ENCODE results near the gene RTF2. TPM values are rescaled to one million over a fixed set of nuclear protein-coding genes. Genes with fewer than 3 reads are reported as not detected.

RTF2 gene
- total and polyA plus RNA-seq, 2 experiments from 2014 or later, result 28.2 to 53.7 TPM

GRCh38 chr20:56428410-56428809 lies 40.0 kb upstream of the RTF2 start:
- Mint-ChIP-seq H3K27me3 (ENCODE audit: insufficient read depth, low read depth, poor library complexity) (peaks cover 25% of the 10 kb centered on the region), H3K9me3 (no peaks in the 10 kb centered on the region; the same call in 2 of the 3 replicates), H3K36me3 (ENCODE audit: low read depth) (no peaks in the 10 kb centered on the region; the same call in 2 of the 3 replicates), H3K27ac (no peak overlapping the region), H3K4me1 (no peaks in the 10 kb centered on the region; the same call in 2 of the 3 replicates), H3K4me3 (no peak overlapping the region)
- H3K27me3 ChIP-seq (ENCODE audit: insufficient read depth), result 0 out of 2 replicates have a peak, but pooled peaks cover 12% of the 10 kb centered on the region
- H3K79me2 ChIP-seq (replicated peaks; ENCODE audit: insufficient read depth), result no peaks in the 10 kb centered on the region
- ATAC-seq (no peak), DNase-seq (ENCODE audit: low spot score) (no peak)
- H3F3A ChIP-seq (replicated peaks; ENCODE audit: low read depth), result no peaks in the 10 kb centered on the region
- H3K27ac ChIP-seq (ENCODE audit: low read depth), result no peak overlapping the region
- TF ChIP-seq ZNF114 (CRISPR knock-in tag; IDR thresholded peaks at IDR 0.05) (no peak), POLR2AphosphoS5 (IDR thresholded peaks at IDR 0.05; ENCODE audit: low read depth) (no peak), EZH2phosphoT487 (IDR thresholded peaks at IDR 0.05; ENCODE audit: unreplicated experiment) (no peak), CTCF (conservative IDR thresholded peaks at IDR 0.05; ENCODE audit: low read depth in 2 of 2) (no peak), NANOG (IDR thresholded peaks at IDR 0.05; ENCODE audit: borderline replicate concordance) (no peak), STAT1 (IDR thresholded peaks at IDR 0.05; ENCODE audit: unreplicated experiment) (no peak), EZH2 (IDR thresholded peaks at IDR 0.05; ENCODE audit: low read depth, unreplicated experiment) (no peak), ZNF462 (CRISPR knock-in tag; IDR thresholded peaks at IDR 0.05) (no peak), CREB1 (CRISPR knock-in tag; IDR thresholded peaks at IDR 0.05; ENCODE audit: low read depth) (no peak), ZNF331 (CRISPR knock-in tag; IDR thresholded peaks at IDR 0.05; ENCODE audit: low read depth) (no peak), JUNB (IDR thresholded peaks at IDR 0.05; ENCODE audit: unreplicated experiment) (no peak)
- TF ChIP-seq, protein P1, sequence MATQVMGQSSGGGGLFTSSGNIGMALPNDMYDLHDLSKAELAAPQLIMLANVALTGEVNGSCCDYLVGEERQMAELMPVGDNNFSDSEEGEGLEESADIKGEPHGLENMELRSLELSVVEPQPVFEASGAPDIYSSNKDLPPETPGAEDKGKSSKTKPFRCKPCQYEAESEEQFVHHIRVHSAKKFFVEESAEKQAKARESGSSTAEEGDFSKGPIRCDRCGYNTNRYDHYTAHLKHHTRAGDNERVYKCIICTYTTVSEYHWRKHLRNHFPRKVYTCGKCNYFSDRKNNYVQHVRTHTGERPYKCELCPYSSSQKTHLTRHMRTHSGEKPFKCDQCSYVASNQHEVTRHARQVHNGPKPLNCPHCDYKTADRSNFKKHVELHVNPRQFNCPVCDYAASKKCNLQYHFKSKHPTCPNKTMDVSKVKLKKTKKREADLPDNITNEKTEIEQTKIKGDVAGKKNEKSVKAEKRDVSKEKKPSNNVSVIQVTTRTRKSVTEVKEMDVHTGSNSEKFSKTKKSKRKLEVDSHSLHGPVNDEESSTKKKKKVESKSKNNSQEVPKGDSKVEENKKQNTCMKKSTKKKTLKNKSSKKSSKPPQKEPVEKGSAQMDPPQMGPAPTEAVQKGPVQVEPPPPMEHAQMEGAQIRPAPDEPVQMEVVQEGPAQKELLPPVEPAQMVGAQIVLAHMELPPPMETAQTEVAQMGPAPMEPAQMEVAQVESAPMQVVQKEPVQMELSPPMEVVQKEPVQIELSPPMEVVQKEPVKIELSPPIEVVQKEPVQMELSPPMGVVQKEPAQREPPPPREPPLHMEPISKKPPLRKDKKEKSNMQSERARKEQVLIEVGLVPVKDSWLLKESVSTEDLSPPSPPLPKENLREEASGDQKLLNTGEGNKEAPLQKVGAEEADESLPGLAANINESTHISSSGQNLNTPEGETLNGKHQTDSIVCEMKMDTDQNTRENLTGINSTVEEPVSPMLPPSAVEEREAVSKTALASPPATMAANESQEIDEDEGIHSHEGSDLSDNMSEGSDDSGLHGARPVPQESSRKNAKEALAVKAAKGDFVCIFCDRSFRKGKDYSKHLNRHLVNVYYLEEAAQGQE (IDR thresholded peaks at IDR 0.05; ENCODE audit: unreplicated experiment), result no peak
- TF ChIP-seq, protein P2, sequence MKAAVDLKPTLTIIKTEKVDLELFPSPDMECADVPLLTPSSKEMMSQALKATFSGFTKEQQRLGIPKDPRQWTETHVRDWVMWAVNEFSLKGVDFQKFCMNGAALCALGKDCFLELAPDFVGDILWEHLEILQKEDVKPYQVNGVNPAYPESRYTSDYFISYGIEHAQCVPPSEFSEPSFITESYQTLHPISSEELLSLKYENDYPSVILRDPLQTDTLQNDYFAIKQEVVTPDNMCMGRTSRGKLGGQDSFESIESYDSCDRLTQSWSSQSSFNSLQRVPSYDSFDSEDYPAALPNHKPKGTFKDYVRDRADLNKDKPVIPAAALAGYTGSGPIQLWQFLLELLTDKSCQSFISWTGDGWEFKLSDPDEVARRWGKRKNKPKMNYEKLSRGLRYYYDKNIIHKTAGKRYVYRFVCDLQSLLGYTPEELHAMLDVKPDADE (IDR thresholded peaks at IDR 0.05), result no peak
- H4K20me1 ChIP-seq (replicated peaks; ENCODE audit: insufficient read depth), result no peaks in the 10 kb centered on the region
- H3K36me3 ChIP-seq (ENCODE audit: insufficient read depth), result no peaks in the 10 kb centered on the region
- no peak overlapping the region for H3K4me2 ChIP-seq
- no peaks in the 10 kb centered on the region for H3K9me2 ChIP-seq (ENCODE audit: insufficient read depth)
- no peaks in the 10 kb centered on the region for H3K4me1 ChIP-seq (ENCODE audit: insufficient read depth)
- H3K4me3 ChIP-seq, result no peak overlapping the region
- H2AFZ ChIP-seq, result no peak overlapping the region; the same call in 1 of the 2 replicates
